ENCODE measurements around the gene ISLR.

Gene ISLR

GRCh38 chr15:74221399-74222239, 48.1 kb downstream of the ISLR start:
- no peak for TF ChIP-seq CTCF (IDR thresholded peaks at IDR 0.05; ENCODE audit: low read depth, low read length)
- H3K4me3 ChIP-seq (replicated peaks in 1 of 2; ENCODE audit: low read depth in 2 of 2, low read length in 2 of 2) = no peak overlapping the region
- DNase-seq (ENCODE audit: low read depth in 2 of 2) = no peak

DNA sequence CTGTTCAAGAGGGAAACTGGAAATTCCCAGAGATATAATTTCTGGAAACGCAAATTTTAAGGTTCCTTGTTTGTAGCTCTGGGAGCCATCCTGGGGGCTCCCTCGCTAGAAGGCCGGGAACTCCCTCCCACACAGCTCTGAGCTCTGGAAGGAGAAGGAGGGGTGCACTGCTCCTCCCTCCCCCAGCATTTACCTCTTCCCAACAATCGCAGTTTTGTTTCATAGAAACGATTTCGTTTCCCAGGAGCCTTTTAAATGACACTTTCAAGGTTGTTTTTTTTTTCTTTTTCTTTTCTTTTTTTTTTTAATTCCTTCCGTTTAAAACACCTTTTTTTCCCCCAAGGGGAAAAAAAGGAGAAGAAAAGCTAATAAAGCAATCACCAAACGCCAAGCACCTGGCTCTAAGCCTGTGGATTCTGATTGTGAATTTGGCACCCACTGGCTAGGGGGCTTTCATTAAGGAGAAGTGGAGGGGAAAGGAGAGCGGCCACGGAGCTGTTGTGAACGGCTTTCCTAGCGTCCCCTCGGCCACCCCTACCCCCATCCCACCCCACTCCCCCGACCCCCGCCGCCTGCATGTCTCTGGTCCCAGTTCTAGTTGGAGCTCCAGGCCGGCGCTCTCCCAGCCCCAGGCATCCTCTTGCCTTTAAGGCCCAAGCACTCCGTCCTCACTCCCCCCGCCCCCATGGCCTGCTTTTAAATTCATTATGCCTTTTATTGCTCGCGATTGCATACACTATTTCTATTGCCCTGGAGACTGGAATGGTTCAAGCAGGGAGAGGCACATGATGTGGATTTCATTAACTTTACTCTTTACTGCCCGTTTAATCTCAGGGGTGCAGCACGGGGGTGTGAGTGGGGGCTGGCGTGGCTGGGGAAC, 49.0 kb downstream of the ISLR start:
- TF ChIP-seq CTCF (IDR thresholded peaks at IDR 0.05; ENCODE audit: low read depth, low read length) = no peak
- no peak for DNase-seq (ENCODE audit: low read depth in 2 of 2)
- H3K4me3 ChIP-seq (replicated peaks in 1 of 2; ENCODE audit: low read depth in 2 of 2, low read length in 2 of 2) = no peak overlapping the region

GRCh38 chr15:74225928-74226327, 52.4 kb downstream of the ISLR start:
- no peak overlapping the region for H3K4me3 ChIP-seq (replicated peaks in 1 of 2; ENCODE audit: low read depth in 2 of 2, low read length in 2 of 2)
- DNase-seq (ENCODE audit: low read depth in 2 of 2) = no peak
- TF ChIP-seq CTCF (IDR thresholded peaks at IDR 0.05; ENCODE audit: low read depth, low read length) = no peak

Measured in cardiac fibroblast (primary cell).